ENCODE results near the gene DPCD.
A peak's percentile ranks its signal among the peaks of the same experiment; 100 is the strongest.

The DPCD gene

DNA sequence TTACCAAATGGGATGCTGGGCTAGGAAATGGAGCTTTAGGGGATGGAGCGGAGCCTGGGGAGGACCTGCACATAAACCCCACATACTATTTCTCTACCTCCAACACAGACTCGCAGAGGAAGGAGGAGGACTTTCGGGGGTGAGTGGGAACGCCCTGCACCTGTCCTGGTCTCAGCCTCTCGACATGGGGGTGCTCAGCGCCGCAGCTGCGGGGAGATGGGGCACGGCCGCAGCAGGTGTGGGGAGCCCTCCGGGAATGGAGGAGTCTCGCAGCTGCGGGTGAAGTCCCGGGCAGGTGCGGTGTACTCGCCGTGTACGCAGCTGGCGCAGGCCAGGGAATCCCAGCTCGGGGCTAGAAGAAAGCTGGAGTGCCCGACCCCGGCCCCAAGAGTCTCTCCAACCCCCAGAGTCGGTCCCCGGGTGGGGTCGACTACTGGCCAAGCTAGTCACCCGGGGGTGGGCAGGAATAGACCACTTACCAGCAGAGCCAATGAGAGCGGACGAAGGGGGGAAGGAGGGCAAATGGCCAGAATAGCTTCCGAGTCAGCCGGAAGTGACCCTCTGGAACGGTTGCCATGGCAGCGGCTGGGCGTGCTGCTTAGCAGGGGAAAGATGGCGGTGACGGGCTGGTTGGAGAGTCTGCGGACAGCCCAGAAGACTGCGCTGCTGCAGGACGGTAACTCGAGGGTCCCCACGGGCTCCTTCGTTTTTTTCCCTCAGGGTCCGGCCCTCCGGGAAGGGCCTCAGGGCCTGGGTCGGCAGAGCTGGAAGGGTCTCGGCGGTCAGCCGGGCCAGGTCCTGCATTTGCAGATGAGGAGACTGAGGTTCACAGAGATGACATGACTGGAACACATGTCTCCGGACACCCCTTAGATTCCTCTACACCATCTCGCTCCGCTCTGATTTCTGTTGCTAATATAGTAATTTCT lies at the start of gene DPCD, which contains the start of gene POLL:
Gene DPCD, plus strand, starts transcription at position 597 of the 929 bp plus-strand sequence. Its CDS starts 16 bp downstream, at position 613.
Gene POLL, minus strand, starts transcription at position 533 of the 929 bp plus-strand sequence. CDS start 897 bp downstream, outside the sequence.
- peak; percentile 97 for DNase-seq (ENCODE audit: low spot score)

DNA sequence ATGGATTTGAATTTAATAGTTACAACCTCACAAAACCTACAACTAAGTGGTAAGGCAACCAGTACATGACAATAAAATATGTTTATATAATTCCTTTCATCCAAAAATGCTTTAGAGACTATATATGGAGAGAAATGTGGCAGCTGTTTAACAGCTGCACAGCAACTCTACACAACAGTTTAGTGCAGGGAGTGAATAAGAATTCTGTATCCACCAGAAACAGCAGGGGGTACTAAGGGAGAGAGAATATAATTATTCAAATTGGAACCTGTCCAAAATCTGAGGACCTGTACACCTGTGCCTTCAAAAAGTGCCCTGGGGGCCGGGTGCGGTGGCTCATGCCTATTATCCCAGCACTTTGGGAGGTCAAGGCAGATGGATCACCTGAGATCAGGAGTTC lies 49.7 kb upstream of the DPCD start:
- no peak for DNase-seq (ENCODE audit: low spot score)

DNA sequence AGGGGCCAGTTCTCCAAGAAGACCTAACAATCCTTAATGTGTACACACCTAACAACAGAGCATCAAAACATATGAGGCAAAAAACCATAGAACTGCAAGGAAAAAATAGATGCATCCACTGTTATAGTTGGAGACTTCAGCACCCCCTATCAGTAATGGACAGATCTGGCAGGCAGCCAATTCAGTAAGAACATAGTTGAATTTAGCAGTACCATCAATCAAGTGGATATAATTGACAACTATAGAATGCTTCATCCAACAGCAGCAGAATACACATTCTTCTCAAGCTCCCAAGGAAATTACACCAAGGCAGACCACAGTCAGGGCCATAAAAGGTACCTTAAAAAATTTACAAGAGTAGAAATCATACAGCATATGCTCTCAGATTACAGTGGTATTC lies 42.2 kb upstream of the DPCD start:
- no peak for DNase-seq (ENCODE audit: low spot score)

DNA sequence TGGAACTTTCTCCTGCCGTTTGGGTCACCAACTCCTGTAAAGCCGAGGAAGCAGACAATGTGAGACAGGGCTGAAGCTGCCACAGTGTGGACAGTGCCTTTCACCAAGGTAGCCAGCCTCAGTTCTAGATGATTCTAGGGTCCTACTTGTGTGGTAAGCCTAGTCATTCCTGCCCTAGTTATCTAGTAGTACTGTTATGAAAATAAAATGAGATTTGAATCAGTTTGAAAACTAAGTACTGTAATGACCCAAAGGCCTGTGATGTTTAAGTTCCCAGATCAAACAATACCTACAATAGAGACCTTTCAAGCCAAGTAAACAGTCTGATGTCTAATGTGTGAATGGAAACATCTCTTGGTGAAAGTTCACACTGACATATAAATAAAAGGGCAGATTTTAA lies 37.2 kb upstream of the DPCD start:
- no peak for DNase-seq (ENCODE audit: low spot score)

DNA sequence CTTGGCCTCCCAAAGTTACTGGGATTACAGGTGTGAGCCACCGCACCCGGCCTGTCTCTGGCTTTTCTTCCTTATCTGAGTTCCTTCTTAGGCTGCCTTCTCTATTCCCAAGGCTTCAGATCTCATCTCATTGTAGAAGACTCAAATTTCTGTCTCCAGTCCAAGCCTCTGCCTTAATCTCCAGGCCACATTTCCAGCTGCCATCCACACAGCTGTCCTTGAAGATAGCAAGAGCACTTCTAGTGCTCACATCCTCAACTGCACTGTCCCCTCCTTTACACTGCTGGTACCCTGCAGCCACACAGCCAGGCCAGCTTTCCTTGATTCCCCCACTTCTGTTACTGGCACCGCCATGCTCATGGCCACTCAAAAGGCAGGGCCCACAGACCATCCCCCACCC lies 35.7 kb upstream of the DPCD start:
- no peak for DNase-seq (ENCODE audit: low spot score)

DNA sequence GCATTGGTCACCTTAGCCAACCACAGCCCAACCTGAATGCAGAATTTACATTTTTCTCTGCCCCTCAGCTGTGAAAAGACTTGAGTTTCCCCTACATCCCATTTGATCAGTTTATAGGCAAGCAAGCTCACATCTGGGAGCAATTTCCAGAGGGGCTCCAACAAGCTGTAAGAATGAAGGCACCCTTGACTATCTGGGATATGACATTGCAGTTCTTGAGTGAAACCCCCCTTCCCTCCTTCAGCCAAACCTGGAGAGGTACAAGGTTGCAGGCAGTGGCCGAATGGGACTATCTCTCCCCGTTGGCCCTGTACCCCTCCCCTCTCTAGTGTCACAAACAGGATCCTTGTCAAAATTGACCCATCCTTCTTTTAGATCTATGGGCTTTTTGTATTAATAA lies 30.6 kb upstream of the DPCD start:
- DNase-seq (ENCODE audit: low spot score), result no peak

DNA sequence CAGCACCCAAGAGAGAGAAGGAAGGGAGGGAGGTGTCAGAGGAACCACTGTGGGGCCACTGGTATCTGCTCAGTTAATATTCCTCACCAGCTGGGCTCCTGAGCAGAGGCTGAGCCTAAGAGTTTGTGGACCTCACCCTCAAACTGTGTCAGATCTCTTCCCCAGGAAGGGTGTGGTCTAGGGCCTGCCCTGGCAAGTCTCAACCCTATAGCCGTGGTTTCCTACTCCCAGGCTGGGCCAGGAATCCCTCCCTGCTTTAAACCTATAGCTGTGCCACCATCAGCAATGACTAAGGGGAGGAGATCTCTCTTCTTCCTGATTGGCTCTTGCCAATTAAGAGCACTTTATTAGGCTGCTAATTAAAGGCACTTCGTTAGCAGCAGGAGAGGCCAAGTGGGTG lies 29.9 kb upstream of the DPCD start:
- no peak for DNase-seq (ENCODE audit: low spot score)

DNA sequence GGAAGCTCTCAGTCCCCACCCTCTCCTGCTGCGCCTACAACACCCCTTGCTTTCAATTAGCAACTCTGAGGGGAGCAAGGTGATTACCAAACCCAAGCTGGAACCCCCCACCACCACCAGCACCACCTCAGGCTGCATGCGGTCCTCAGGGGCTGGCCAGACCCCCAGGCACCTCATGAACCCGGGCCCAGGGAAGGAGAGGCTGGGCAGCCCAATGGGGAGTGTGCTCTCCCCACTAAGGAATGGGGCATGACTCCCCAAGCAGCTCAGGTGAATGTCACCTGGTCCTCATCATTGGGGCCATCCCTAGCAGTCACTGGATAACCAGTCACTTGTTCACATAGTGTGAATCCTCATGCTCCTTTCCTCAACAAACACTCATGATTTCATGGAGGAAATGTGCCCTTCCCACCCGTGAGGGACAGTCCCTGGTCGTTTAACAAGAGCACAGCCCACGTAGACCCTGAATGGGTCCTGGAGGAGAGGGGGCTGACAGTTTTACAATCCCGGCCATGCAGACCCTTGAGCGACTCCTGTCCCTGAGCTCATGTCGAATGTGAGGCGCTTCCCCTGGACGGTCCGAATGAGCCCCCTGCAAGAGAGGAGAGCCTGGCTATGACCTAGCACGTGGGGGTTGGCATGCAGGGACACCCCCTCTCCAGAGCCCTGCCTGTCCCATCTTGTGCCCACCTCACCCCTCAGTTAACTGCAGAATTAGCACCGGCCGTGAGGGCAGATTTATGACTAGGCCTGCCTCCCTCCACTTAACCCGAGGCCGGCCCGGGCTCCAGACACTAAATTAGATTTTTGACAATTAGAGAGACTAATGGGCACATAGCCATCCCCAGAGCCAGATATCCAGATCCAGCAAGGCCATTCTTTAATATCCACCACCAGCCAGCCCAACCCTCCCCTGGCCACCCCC lies 29.2 kb upstream of the DPCD start:
- no peak for DNase-seq (ENCODE audit: low spot score)

DNA sequence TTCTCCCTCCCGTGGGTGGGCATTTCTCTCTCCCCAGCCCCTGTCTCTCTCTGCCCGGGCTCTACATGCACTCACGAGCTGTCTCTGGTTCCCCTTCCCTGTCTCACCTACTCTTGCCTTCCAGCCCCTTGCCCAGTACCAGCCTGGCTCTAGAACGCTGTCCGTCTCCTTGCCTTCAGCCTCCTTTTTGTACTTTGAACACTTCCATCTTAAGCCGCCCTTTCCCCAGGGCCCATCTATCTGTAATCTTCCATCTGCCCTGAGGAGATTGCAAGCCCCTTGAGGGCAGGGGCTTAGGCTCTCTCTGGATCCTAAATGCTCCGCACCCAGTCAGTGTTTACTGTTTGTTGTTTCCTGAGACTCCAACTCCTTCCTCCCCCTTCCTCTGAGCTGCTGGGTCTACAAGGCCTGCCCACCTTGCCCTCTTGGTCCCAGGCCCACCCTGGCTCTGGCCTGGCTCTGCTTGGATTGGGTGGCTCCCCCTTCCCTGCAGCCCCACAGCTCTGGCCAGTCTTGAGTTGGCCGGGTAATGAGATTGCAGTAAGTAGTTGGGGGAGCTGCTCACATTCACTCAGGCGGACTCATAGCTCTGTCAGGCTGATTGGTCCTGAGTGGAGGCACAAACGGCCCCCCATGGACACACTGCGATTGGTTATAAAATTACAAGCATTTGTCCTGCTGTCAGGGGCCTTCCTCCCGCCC lies 28.4 kb upstream of the DPCD start:
- no peak for DNase-seq (ENCODE audit: low spot score)

DNA sequence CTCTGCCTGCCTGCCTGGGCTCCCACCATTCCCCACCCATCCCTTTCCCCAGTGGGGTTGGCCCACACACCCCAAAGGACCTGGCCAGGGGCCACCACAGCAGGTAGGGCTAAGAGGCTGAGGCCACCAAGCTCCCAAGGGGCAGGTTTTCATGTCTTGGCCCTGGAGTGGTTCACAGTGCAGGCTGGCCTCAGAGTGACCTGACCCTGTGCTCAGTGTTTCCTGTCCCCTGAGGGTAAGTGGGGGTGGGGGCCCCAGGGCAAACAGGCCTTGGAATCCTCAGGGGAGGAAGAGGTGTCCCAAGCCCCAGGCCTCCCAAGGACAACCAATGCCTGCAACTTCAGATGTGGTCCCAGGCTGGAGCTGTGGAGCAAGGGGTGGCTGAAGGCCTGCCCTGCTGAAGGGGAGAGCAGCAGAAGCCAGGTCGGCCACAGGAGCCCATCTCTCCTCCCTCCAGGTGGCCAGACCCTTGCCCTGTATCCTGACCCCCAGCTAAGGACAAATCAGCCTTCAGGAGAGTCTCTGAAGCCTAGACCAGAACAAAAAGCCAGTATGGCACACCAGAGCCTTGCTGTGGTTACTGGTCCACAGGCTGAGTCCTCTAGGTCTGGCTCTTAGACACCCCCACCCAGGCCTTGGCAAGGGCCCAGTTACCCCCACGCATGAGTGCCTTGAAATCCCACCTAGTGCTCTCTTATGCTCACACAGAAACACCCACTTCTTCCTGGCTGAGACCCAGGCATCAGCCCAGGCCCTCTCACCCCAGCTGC lies 27.6 kb upstream of the DPCD start:
- no peak for DNase-seq (ENCODE audit: low spot score)

DNA sequence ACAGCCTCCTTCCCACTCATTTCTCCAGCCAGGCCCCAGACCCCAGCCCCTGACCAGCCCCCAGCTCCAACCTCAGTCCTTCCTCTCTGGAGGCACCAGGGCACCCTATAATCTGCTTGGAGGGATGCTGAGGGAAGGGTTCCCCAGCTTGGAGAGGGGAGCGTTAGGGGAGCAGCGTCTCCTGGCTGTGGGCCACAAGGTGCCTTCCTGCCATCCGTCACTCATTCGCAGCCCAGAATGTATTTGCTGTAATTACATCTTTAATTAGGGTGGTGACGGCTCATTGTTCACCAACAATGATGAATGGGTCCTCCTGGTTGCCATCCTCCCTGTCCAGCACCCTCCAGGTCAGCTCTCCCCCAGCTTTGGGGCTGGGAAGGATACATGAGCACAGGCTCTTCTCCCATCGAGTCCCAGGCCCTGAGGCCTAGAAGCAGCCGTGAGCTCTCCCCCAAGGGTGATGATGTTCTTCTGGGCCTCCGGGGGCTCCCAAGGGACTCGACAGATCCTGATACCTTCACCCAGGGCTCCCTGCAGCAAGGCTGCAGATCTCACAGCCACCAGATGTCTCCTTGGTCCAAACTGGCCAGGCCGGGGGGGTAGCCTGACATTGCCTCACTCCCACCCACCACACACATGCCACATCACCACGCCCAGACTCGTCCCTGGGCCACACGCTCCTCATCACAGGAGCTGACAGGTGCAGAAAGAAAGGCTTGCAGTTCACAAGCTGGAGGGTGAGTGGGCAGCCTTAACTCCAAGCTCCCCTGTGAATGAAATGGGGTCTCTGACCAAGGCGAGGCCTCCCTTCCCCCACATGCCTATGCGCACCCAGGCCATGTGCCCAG lies 26.8 kb upstream of the DPCD start:
- DNase-seq (ENCODE audit: low spot score), result no peak

DNA sequence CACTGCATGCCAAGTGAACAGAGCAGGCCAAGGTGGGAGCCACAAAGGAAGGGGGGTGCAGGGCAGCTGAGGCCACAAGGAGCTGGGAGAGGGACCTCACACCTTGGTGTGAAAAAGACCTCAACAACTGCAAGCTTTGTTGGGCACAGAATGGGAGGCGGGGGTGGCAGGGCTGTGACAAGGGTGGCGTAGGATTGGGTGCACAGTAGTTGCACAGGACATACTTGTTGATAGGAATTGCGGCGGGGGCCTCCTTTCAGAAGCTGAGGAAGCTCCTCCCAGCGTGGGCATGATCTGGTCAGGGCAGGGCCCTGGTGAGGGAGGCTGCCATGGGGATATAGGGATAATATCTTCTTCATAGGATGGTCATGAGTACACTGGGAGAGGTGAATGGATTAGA lies 25.9 kb upstream of the DPCD start:
- DNase-seq (ENCODE audit: low spot score), result no peak

DNA sequence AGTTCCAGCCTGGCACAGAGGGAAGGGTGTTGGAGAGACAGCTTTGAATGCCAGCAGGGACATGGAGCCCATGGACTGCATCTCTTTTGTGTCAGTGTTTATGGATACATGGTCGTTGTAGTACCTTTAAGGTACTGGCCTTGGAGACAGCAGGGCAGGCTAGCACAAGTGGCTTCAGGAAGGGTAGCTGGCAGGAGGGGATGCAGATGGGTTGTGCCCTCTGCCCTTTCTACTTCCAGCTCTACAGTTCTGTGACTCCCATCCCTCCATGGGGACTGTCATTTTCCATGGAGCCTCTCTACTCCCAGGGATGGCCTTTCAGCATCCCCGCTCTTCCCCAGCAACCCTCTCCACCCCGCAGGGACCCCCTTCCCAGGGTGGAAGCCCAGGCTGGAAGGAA lies 25.1 kb upstream of the DPCD start:
- no peak for DNase-seq (ENCODE audit: low spot score)

DNA sequence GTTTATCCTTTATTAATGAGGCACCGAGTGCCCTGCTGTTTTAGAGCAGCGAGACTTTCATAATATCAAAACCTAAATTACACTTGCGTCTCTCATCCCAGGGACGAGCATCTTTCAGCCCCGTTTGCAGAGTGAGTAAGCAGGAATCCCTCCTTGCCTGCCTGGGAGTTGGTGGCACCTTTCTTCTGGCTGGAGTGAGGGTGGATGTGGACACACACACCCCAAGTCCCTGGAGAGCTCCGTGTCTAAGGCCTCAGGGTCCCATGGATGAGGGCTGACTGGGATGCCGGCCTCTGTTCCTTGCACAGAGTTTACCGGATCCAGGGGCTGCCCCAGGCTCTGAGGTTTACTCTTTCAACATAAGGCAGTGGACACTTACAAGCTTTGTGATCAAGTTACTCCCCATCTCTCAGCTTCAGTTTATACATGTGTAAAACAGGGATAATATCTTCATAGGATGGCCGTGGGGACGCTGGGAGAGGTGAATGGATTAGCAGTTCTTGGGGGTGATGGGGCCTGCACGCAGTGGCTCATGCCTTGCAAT lies 24.6 kb upstream of the DPCD start:
- no peak for DNase-seq (ENCODE audit: low spot score)

DNA sequence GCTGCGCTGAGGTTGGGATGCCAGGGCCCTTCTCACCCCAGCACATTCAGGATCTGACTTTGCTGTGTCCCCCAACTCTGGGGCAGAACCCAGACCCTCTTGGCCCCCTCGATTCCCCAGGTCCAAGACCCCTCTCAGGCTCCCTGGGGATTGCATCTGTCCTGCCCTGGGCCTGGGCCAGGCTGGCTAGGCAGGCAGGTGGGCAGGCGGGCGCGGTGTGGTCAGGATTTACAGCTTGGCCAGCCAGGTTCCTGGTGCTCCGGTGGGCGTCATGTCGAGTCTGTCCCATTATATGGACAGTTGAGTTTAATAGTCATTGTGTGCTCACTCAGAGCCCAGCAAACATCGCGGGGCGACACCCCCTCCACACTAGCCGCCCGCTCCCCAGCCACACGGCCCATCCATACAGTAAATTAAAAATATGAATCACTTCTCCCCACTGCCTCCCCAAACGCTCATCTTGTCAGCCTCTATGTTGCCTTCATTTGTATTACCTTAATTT lies 23.6 kb upstream of the DPCD start:
- no peak for DNase-seq (ENCODE audit: low spot score)

DNA sequence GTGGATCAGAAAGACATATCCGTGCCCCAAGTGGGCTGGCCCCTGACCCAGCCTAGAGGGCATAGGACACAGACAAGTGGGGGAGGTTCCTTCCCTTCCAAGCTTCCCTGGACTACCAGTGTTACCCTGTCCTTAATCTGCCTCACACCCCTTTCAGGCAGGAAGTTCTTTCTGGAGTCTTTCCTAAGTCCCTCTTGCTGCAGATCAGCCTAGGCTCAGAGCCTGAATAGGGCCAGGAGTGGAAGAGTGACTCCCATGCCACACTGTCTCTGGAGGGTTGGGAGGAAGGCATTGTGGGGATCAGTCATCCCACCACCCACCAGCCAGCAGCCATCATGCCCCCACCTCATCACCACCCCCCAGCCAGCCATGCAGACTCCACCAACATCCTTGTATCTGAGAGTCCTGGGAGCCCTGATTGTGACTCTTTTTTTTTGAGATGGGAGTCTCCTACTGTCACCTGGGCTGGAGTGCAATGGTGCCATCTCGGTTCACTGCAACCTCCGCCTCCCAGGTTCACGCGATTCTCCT lies 22.7 kb upstream of the DPCD start:
- no peak for DNase-seq (ENCODE audit: low spot score)

DNA sequence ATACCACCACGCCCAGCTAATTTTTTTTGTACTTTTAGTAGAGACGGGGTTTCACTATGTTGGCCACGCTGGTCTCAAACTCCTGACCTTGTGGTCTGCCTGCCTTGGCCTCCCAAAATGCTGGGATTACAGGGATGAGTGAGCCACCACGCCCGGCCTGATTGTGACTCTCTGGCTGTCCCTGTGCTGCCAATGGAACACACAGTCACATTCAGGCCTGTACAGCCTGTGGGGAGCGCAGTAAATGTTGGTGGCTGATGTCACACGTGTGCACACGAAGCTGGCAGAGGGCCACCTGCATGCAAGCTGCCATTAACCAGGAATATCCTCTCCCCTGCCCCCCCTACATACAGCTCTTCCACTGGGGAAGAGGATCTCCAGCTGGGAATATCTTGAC lies 22.2 kb upstream of the DPCD start:
- no peak for DNase-seq (ENCODE audit: low spot score)

DNA sequence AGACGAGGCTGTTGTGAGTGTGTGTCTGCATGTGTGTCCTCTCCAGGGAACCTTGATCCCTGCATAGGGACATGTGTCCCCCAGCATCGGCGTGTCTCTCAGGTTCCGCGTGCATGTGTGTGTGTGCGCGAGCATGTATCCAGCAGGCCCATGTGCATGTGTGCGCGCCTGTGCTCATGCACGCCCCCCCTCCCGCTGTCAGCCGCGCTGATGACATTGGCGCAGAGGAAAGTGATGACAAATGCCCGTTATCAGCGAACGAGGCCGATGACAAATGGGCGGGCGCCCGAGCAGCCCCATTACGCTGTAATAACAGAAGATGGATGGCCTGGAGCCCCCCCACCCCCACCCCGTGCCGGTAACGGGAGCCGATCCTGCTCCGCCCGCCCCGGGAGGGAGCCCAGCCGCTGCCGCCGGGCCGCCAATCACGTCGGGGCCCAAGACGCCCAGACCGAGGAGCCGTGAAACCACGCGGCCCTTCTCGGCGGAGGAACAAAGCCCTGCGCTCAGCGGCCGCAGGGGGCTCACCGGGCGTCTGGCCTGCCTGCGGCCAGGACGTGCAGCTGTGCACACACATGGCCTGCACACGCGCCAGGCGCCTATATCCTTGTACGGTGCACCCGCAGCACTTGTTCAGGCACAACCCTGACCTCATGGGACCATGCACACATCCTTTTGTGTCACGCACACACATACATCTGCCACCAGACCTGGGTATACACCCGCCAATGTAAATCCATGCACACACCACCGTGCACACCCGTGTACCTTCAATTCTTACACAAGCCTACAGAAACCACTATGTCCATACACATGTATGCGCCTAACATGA lies 21.6 kb upstream of the DPCD start:
- no peak for DNase-seq (ENCODE audit: low spot score)
